ENCODE data around the gene RIPOR3.

DNA sequence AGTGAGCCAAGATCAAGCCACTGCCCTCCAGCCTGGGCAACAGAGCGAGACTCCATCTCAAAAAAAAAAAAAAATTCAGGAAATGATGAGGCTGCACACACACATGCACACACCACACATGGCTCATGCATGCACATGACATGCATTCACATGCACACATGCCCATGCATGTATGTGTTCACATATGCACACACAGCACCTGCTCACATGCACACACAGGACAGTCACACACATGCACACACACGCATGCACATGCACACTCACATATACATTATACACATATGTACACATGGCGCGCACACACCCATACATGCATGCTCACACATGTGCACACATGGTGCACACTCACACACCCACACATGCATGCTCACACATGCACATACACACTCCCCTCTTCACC is 22.5 kb downstream of the RIPOR3 start:
- TF ChIP-seq, protein P1, sequence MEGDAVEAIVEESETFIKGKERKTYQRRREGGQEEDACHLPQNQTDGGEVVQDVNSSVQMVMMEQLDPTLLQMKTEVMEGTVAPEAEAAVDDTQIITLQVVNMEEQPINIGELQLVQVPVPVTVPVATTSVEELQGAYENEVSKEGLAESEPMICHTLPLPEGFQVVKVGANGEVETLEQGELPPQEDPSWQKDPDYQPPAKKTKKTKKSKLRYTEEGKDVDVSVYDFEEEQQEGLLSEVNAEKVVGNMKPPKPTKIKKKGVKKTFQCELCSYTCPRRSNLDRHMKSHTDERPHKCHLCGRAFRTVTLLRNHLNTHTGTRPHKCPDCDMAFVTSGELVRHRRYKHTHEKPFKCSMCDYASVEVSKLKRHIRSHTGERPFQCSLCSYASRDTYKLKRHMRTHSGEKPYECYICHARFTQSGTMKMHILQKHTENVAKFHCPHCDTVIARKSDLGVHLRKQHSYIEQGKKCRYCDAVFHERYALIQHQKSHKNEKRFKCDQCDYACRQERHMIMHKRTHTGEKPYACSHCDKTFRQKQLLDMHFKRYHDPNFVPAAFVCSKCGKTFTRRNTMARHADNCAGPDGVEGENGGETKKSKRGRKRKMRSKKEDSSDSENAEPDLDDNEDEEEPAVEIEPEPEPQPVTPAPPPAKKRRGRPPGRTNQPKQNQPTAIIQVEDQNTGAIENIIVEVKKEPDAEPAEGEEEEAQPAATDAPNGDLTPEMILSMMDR (IDR thresholded peaks at IDR 0.05): no peak
- TF ChIP-seq POLR2A (IDR thresholded peaks at IDR 0.05): no peak
